WTC11 (cell line): ENCODE measurements around the gene PRX. TPM values are rescaled to one million over a fixed set of nuclear protein-coding genes. Genes with fewer than 3 reads are reported as not detected.
A peak's percentile ranks its signal among the peaks of the same experiment; 100 is the strongest.

Experiments used
- ATAC-seq: fragments of 200-7000 bp; cut with Tn5 transposase; 2 replicates; pipeline ENCODE4 v1.10.0; 2021; ENCODE audit warnings: mild to moderate bottlenecking, moderate library complexity
- CTCF ChIA-PET: fragments of 300-600 bp; sonication (Branson Sonifier 250); formaldehyde crosslinking; loops from one replicate; lab custom pipeline; 2021; ENCODE audit warnings: antibody characterized with exemption; lab: Charles Lee
- POLR2A ChIA-PET: fragments of 350-600 bp; sonication (Branson Sonifier 250); formaldehyde crosslinking; loops from one replicate; lab custom pipeline; 2021; ENCODE audit warnings: antibody characterized with exemption; lab: Charles Lee
- DNase-seq: peaks from one replicate; pipeline ENCODE4 v3.0.0; 2021; ENCODE audit warnings: low spot score
- H3K27ac Mint-ChIP-seq: 2 replicates; pipeline ENCODE4 v1.8.0; 2021; ENCODE audit warnings: mixed read lengths
- H3K27me3 Mint-ChIP-seq: 2 replicates; pipeline ENCODE4 v1.8.0; 2021; ENCODE audit warnings: low read depth, mild to moderate bottlenecking, moderate library complexity, mixed read lengths
- H3K36me3 Mint-ChIP-seq: 2 replicates; pipeline ENCODE4 v1.8.0; 2021; ENCODE audit warnings: mixed read lengths
- H3K4me1 Mint-ChIP-seq: 2 replicates; pipeline ENCODE4 v1.8.0; 2022; ENCODE audit warnings: mixed read lengths
- H3K4me3 Mint-ChIP-seq: 2 replicates; pipeline ENCODE4 v1.8.0; 2021; ENCODE audit warnings: mild to moderate bottlenecking, moderate library complexity, mixed read lengths
- H3K9me3 Mint-ChIP-seq: 2 replicates; pipeline ENCODE4 v1.8.0; 2021; ENCODE audit warnings: mixed read lengths
- CREB1 ChIP-seq: sonication (generic); formaldehyde crosslinking; IDR thresholded peaks from 2 replicates; pipeline ENCODE4 v1.8.0; 2023; ENCODE audit warnings: mild to moderate bottlenecking, missing genetic modification reagents
- FOXK1 ChIP-seq: sonication (generic); formaldehyde crosslinking; IDR thresholded peaks from 2 replicates; pipeline ENCODE4 v1.8.0; 2022; ENCODE audit warnings: mild to moderate bottlenecking, moderate library complexity, missing genetic modification reagents
- GRHL2 ChIP-seq: fragments of 250-450 bp; sonication (Bioruptor Pico); IDR thresholded peaks from 2 replicates; pipeline ENCODE4 v1.8.0; 2022; ENCODE audit warnings: mild to moderate bottlenecking, moderate library complexity; ENCODE audit not compliant: insufficient replicate concordance, severe bottlenecking
- HMGA2 ChIP-seq: fragments of 250-450 bp; sonication (Bioruptor Pico); IDR thresholded peaks from 2 replicates; pipeline ENCODE4 v1.4.0; 2021; ENCODE audit warnings: mild to moderate bottlenecking, moderate library complexity
- NFE2L1 ChIP-seq: sonication (generic); formaldehyde crosslinking; IDR thresholded peaks from 2 replicates; pipeline ENCODE4 v1.8.1; 2023; ENCODE audit warnings: missing genetic modification reagents
- NR1H2 ChIP-seq: sonication (generic); formaldehyde crosslinking; IDR thresholded peaks from 2 replicates; pipeline ENCODE4 v1.9.0; 2021; ENCODE audit warnings: mild to moderate bottlenecking, moderate library complexity, missing genetic modification reagents
- NR2C2 ChIP-seq: sonication (generic); formaldehyde crosslinking; IDR thresholded peaks from 2 replicates; pipeline ENCODE4 v1.8.0; 2022; ENCODE audit warnings: mild to moderate bottlenecking, missing genetic modification reagents
- OVOL2 ChIP-seq: fragments of 250-450 bp; sonication (Bioruptor Pico); IDR thresholded peaks from 2 replicates; pipeline ENCODE4 v1.9.0; 2021; ENCODE audit warnings: mild to moderate bottlenecking, borderline replicate concordance
- SOX15 ChIP-seq: fragments of 250-450 bp; sonication (Bioruptor Pico); IDR thresholded peaks from 2 replicates; pipeline ENCODE4 v1.9.0; 2021; ENCODE audit warnings: mild to moderate bottlenecking
- SP1 ChIP-seq: sonication (generic); formaldehyde crosslinking; conservative IDR thresholded peaks from 2 replicates; pipeline ENCODE4 v1.8.1; 2022; ENCODE audit warnings: missing genetic modification reagents
- ZNF121 ChIP-seq: sonication (generic); formaldehyde crosslinking; IDR thresholded peaks from 2 replicates; pipeline ENCODE4 v1.8.0; 2023; ENCODE audit warnings: missing genetic modification reagents
- ZNF396 ChIP-seq: fragments of 250-450 bp; sonication (Bioruptor Pico); IDR thresholded peaks from 2 replicates; pipeline ENCODE4 v1.8.0; 2021; ENCODE audit warnings: mild to moderate bottlenecking, moderate library complexity, borderline replicate concordance
- total RNA-seq: library from RNA; stranded (reverse); gene quantifications from 3 replicates; pipeline ENCODE4 v1.2.3, GENCODE V29; 2021
- TF ChIP-seq, protein P1 (sequence below): sonication (generic); formaldehyde crosslinking; IDR thresholded peaks from 2 replicates; pipeline ENCODE4 v1.8.0; 2023; ENCODE audit warnings: missing genetic modification reagents
- TF ChIP-seq, protein P2 (sequence below): sonication (generic); formaldehyde crosslinking; IDR thresholded peaks from 2 replicates; pipeline ENCODE4 v1.8.1; 2022; ENCODE audit warnings: low read depth, mild to moderate bottlenecking, moderate library complexity, missing genetic modification reagents, borderline replicate concordance
- TF ChIP-seq, protein P3 (sequence below): sonication (generic); formaldehyde crosslinking; IDR thresholded peaks from 2 replicates; pipeline ENCODE4 v1.8.1; 2022; ENCODE audit warnings: missing genetic modification reagents, borderline replicate concordance
- TF ChIP-seq, protein P4 (sequence below): sonication (generic); formaldehyde crosslinking; IDR thresholded peaks from 2 replicates; pipeline ENCODE4 v1.8.0; 2022; ENCODE audit warnings: mild to moderate bottlenecking, missing genetic modification reagents
- TF ChIP-seq, protein P5 (sequence below): sonication (generic); formaldehyde crosslinking; IDR thresholded peaks from 2 replicates; pipeline ENCODE4 v1.8.1; 2022; ENCODE audit warnings: mild to moderate bottlenecking, missing genetic modification reagents, moderate library complexity, borderline replicate concordance
- TF ChIP-seq, protein P6 (sequence below): sonication (generic); formaldehyde crosslinking; IDR thresholded peaks from 2 replicates; pipeline ENCODE4 v1.8.1; 2022; ENCODE audit warnings: mild to moderate bottlenecking, moderate library complexity, missing genetic modification reagents
- TF ChIP-seq, protein P7 (sequence below): sonication (generic); formaldehyde crosslinking; IDR thresholded peaks from 2 replicates; pipeline ENCODE4 v1.8.0; 2022; ENCODE audit warnings: missing genetic modification reagents

PRX gene
- total RNA-seq, 1 experiment from 2014 or later = 8.4 TPM

DNA sequence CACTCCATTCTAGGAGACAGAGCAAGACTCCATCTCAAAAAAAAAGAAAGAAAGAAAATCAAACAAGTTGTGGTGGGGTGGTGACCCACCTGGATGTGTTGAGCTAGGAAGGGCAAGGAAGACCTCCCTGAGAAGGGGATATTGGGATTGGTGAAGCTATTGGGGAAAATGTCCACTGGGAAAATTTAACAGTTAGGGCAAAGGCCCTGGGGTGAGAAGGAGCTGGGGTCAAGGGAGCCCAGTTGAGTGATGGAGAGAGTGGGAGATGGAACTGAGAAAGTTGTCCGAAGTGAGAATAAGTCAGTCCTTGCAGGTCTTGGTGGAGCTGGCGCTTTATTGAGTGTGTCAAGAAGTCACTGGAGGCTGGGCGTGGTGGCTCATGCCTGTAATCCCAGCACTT, 25.1 kb upstream of the PRX start:
- peaks cover 17% of the 10 kb centered on the region for H3K36me3 Mint-ChIP-seq
- TF ChIP-seq NR2C2 (no peak), CREB1 (CRISPR knock-in tag) (no peak), ZNF121 (no peak), ZNF396 (no peak), FOXK1 (no peak), SOX15 (CRISPR knock-in tag) (no peak), GRHL2 (CRISPR knock-in tag) (no peak), HMGA2 (no peak), OVOL2 (CRISPR knock-in tag) (no peak)
- TF ChIP-seq, protein P1, sequence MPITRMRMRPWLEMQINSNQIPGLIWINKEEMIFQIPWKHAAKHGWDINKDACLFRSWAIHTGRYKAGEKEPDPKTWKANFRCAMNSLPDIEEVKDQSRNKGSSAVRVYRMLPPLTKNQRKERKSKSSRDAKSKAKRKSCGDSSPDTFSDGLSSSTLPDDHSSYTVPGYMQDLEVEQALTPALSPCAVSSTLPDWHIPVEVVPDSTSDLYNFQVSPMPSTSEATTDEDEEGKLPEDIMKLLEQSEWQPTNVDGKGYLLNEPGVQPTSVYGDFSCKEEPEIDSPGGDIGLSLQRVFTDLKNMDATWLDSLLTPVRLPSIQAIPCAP = no peak
- TF ChIP-seq, protein P2, sequence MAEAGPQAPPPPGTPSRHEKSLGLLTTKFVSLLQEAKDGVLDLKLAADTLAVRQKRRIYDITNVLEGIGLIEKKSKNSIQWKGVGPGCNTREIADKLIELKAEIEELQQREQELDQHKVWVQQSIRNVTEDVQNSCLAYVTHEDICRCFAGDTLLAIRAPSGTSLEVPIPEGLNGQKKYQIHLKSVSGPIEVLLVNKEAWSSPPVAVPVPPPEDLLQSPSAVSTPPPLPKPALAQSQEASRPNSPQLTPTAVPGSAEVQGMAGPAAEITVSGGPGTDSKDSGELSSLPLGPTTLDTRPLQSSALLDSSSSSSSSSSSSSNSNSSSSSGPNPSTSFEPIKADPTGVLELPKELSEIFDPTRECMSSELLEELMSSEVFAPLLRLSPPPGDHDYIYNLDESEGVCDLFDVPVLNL = no peak
- TF ChIP-seq, protein P3, sequence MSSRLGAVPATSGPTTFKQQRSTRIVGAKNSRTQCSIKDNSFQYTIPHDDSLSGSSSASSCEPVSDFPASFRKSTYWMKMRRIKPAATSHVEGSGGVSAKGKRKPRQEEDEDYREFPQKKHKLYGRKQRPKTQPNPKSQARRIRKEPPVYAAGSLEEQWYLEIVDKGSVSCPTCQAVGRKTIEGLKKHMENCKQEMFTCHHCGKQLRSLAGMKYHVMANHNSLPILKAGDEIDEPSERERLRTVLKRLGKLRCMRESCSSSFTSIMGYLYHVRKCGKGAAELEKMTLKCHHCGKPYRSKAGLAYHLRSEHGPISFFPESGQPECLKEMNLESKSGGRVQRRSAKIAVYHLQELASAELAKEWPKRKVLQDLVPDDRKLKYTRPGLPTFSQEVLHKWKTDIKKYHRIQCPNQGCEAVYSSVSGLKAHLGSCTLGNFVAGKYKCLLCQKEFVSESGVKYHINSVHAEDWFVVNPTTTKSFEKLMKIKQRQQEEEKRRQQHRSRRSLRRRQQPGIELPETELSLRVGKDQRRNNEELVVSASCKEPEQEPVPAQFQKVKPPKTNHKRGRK (CRISPR knock-in tag) = no peak
- TF ChIP-seq, protein P4, sequence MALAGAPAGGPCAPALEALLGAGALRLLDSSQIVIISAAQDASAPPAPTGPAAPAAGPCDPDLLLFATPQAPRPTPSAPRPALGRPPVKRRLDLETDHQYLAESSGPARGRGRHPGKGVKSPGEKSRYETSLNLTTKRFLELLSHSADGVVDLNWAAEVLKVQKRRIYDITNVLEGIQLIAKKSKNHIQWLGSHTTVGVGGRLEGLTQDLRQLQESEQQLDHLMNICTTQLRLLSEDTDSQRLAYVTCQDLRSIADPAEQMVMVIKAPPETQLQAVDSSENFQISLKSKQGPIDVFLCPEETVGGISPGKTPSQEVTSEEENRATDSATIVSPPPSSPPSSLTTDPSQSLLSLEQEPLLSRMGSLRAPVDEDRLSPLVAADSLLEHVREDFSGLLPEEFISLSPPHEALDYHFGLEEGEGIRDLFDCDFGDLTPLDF (CRISPR knock-in tag) = no peak
- TF ChIP-seq, protein P5, sequence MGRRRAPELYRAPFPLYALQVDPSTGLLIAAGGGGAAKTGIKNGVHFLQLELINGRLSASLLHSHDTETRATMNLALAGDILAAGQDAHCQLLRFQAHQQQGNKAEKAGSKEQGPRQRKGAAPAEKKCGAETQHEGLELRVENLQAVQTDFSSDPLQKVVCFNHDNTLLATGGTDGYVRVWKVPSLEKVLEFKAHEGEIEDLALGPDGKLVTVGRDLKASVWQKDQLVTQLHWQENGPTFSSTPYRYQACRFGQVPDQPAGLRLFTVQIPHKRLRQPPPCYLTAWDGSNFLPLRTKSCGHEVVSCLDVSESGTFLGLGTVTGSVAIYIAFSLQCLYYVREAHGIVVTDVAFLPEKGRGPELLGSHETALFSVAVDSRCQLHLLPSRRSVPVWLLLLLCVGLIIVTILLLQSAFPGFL (CRISPR knock-in tag) = no peak
- TF ChIP-seq, all 79 proteins: peak for 0
- ChIA-PET POLR2A (interaction anchor here (1.0 kb wide), 1 partner anchor 12 kb away, joined by 4 read pairs; the partner anchor contains the start of gene SERTAD1), CTCF (interaction anchor here (1.4 to 2.3 kb wide), 3 partner anchors 12 to 26 kb away, joined by 3 to 19 read pairs (median 4); no protein-coding TSS in a partner anchor)
- Mint-ChIP-seq H3K9me3 (no peaks in the 10 kb centered on the region), H3K4me1 (peaks cover 18% of the 10 kb centered on the region), H3K27me3 (no peaks in the 10 kb centered on the region), H3K27ac (peak overlapping the region; percentile 12; the same call in 1 of the 2 replicates), H3K4me3 (no peak overlapping the region)
- DNase-seq (no peak), ATAC-seq (no peak)

DNA sequence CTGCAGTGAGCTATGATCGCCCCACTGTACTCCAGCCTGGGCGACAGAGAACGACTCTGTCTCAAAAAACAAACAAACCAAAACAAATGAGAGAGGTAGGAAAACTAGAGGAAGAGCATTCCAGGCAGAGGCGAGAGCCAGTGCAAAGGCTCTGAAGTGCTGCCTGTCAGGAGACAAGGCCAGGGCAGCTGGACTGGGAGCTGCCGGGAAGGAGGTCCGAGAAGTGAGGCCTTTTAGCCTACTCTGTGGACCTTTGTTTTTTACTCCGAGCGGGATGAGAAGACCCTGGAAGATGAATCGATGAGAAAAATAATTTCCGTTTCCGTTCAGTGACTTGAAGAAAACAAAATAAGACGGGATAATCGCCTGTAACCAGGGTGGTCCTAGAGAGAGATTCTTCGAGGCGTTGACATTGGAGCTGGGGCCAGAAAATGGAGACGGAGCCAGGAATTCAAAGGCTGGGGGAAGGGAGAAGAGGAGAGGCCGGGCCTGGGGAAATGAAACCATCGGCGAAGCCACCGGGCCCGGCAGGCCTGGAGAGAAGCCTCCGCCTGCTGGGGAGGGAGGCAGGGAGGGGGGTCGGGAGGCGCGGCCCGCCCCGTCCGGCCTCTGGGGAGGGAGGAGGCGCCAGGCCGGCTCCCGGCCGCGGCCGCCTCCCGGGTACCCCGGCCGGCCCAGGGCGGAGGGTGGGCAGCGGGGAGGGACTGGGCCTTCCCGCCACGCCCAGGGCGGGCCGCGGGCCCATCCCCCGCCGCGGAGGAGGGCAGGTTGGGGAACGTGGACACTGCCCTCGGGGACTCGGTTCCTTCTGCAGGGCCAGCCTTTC, 20.4 kb upstream of the PRX start:
- peak; percentile 80 for DNase-seq
- no peaks in the 10 kb centered on the region for H3K36me3 Mint-ChIP-seq
- POLR2A ChIA-PET = interaction anchor here (0.6 to 2.8 kb wide), 8 partner anchors 8 to 180 kb away, joined by 3 to 28 read pairs (median 4); partner anchors contain the start of gene SERTAD1
- TF ChIP-seq NFE2L1 (CRISPR knock-in tag) (peak; percentile 24; the same call in 1 of the 2 replicates), NR1H2 (CRISPR knock-in tag) (no peak), SP1 (CRISPR knock-in tag) (peak; percentile 52; the same call in 1 of the 2 replicates)
- TF ChIP-seq, protein P6, sequence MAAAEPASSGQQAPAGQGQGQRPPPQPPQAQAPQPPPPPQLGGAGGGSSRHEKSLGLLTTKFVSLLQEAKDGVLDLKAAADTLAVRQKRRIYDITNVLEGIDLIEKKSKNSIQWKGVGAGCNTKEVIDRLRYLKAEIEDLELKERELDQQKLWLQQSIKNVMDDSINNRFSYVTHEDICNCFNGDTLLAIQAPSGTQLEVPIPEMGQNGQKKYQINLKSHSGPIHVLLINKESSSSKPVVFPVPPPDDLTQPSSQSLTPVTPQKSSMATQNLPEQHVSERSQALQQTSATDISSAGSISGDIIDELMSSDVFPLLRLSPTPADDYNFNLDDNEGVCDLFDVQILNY (CRISPR knock-in tag) = peak; percentile 90; the same call in 1 of the 2 replicates
- TF ChIP-seq, protein P2 = 0 out of 2 replicates have a peak, but pooled peaks have one; percentile 29
- TF ChIP-seq, protein P7, sequence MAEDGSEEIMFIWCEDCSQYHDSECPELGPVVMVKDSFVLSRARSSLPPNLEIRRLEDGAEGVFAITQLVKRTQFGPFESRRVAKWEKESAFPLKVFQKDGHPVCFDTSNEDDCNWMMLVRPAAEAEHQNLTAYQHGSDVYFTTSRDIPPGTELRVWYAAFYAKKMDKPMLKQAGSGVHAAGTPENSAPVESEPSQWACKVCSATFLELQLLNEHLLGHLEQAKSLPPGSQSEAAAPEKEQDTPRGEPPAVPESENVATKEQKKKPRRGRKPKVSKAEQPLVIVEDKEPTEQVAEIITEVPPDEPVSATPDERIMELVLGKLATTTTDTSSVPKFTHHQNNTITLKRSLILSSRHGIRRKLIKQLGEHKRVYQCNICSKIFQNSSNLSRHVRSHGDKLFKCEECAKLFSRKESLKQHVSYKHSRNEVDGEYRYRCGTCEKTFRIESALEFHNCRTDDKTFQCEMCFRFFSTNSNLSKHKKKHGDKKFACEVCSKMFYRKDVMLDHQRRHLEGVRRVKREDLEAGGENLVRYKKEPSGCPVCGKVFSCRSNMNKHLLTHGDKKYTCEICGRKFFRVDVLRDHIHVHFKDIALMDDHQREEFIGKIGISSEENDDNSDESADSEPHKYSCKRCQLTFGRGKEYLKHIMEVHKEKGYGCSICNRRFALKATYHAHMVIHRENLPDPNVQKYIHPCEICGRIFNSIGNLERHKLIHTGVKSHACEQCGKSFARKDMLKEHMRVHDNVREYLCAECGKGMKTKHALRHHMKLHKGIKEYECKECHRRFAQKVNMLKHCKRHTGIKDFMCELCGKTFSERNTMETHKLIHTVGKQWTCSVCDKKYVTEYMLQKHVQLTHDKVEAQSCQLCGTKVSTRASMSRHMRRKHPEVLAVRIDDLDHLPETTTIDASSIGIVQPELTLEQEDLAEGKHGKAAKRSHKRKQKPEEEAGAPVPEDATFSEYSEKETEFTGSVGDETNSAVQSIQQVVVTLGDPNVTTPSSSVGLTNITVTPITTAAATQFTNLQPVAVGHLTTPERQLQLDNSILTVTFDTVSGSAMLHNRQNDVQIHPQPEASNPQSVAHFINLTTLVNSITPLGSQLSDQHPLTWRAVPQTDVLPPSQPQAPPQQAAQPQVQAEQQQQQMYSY (CRISPR knock-in tag) = no peak
- peaks cover 14% of the 10 kb centered on the region for H3K4me1 Mint-ChIP-seq
- peak overlapping the region; percentile 99 for H3K27ac Mint-ChIP-seq
- peak overlapping the region; percentile 77 for H3K4me3 Mint-ChIP-seq
- CTCF ChIA-PET = interaction anchor here (1.3 to 2.9 kb wide), 7 partner anchors 9 to 128 kb away, joined by 4 to 21 read pairs (median 8); partner anchors contain the start of genes BLVRB and SERTAD3
- no peaks in the 10 kb centered on the region for H3K27me3 Mint-ChIP-seq
- ATAC-seq = peak; percentile 91
- H3K9me3 Mint-ChIP-seq = no peaks in the 10 kb centered on the region
